IMR-90 (cell line): ENCODE results near the gene EPAS1.

Source experiments
- BHLHE40 ChIP-seq: fragments of 150-350 bp; IDR thresholded peaks from 2 replicates; pipeline ENCODE4 v1.6.1; 2016; ENCODE audit warnings: mild to moderate bottlenecking, low read depth, low read length
- CTCF ChIP-seq: conservative IDR thresholded peaks from 2 replicates; pipeline ENCODE4 v1.5.1; 2012; ENCODE audit warnings: mild to moderate bottlenecking, low read depth, low read length, improper control_type of control experiment
- FOS ChIP-seq: fragments of 150-350 bp; IDR thresholded peaks from 2 replicates; pipeline ENCODE4 v1.6.1; 2016; ENCODE audit warnings: low read depth, low read length
- MAZ ChIP-seq: IDR thresholded peaks from 2 replicates; pipeline ENCODE4 v1.6.1; 2012; ENCODE audit warnings: low read depth, mild to moderate bottlenecking, low read length, improper control_type of control experiment, moderate library complexity, borderline replicate concordance
- POLR2A ChIP-seq: IDR thresholded peaks from 2 replicates; pipeline ENCODE4 v1.6.1; 2012; ENCODE audit warnings: mild to moderate bottlenecking, low read depth, low read length
- RCOR1 ChIP-seq: IDR thresholded peaks from 2 replicates; pipeline ENCODE4 v1.6.1; 2012; ENCODE audit warnings: mild to moderate bottlenecking, low read length, improper control_type of control experiment; ENCODE audit not compliant: insufficient replicate concordance
- RFX5 ChIP-seq: IDR thresholded peaks from 2 replicates; pipeline ENCODE4 v1.8.0; 2012; ENCODE audit warnings: low read depth, mild to moderate bottlenecking, low read length, moderate library complexity
- TF ChIP-seq, protein P1 (sequence below): fragments of 150-350 bp; IDR thresholded peaks from 2 replicates; pipeline ENCODE4 v1.6.1; 2017; ENCODE audit warnings: mild to moderate bottlenecking, antibody characterized with exemption, low read length, low read depth

DNA sequence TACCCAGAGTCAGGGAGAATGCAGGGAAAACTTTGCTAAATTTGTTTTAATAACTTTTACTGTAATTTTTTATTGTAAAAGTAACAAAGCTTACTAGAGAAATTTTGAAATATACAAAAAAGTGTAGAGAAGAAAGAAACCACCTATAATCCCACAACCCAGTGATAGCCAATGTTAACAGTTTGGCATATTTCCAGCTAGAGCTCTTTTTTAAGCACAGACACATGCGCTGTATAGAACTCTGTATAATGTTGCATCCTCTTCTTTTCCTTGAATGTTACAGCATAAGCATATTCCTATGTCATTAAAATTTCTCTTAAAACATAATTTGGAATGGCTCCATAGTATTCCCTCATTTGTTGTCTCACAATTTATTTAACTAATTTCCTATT is 37.4 kb upstream of the EPAS1 start:
- TF ChIP-seq CTCF (no peak), POLR2A (no peak), RCOR1 (no peak), MAZ (no peak), RFX5 (no peak), FOS (no peak), BHLHE40 (no peak)
- TF ChIP-seq, protein P1, sequence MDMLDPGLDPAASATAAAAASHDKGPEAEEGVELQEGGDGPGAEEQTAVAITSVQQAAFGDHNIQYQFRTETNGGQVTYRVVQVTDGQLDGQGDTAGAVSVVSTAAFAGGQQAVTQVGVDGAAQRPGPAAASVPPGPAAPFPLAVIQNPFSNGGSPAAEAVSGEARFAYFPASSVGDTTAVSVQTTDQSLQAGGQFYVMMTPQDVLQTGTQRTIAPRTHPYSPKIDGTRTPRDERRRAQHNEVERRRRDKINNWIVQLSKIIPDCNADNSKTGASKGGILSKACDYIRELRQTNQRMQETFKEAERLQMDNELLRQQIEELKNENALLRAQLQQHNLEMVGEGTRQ: no peak
